Right lobe of liver (tissue), 4 donors: ENCODE data around the gene GLA.

Experiments
- CTCF ChIP-seq, 4 donors: fragments of 200-600 bp in 3 of 4; fragments of 450-650 bp in 1 of 4; IDR thresholded peaks; one replicate each; pipeline versions ENCODE4 v1.5.1 to v1.8.0; 2016 to 2022; ENCODE audit warnings: antibody characterized with exemption in 4 of 4, mild to moderate bottlenecking in 2 of 4
- POLR2A ChIP-seq: fragments of 450-650 bp; IDR thresholded peaks from one replicate; pipeline ENCODE4 v1.6.1; 2017; ENCODE audit warnings: antibody characterized with exemption, mild to moderate bottlenecking
- donor health status: DM: no; HTN: no; CAD: no.
- donor health status: DM: no; HTN: no; CAD: no.
- donor health status: DM: no; HTN: yes; CAD: no.

GRCh38 chrX:101429934-101430333 is 22.2 kb upstream of the GLA start:
- TF ChIP-seq CTCF (IDR thresholded peaks at IDR 0.05): no peak
- no peak for TF ChIP-seq POLR2A
